HG03025 (cell line): ENCODE results near the gene TECTA.

Experiments
- ATAC-seq: cut with Tn5 transposase; IDR thresholded peaks from one replicate; pipeline ENCODE4 v1.9.1; 2021; ENCODE audit warnings: mild to moderate bottlenecking, moderate library complexity; ENCODE audit not compliant: unreplicated experiment, low FRiP score

The TECTA gene, protein sequence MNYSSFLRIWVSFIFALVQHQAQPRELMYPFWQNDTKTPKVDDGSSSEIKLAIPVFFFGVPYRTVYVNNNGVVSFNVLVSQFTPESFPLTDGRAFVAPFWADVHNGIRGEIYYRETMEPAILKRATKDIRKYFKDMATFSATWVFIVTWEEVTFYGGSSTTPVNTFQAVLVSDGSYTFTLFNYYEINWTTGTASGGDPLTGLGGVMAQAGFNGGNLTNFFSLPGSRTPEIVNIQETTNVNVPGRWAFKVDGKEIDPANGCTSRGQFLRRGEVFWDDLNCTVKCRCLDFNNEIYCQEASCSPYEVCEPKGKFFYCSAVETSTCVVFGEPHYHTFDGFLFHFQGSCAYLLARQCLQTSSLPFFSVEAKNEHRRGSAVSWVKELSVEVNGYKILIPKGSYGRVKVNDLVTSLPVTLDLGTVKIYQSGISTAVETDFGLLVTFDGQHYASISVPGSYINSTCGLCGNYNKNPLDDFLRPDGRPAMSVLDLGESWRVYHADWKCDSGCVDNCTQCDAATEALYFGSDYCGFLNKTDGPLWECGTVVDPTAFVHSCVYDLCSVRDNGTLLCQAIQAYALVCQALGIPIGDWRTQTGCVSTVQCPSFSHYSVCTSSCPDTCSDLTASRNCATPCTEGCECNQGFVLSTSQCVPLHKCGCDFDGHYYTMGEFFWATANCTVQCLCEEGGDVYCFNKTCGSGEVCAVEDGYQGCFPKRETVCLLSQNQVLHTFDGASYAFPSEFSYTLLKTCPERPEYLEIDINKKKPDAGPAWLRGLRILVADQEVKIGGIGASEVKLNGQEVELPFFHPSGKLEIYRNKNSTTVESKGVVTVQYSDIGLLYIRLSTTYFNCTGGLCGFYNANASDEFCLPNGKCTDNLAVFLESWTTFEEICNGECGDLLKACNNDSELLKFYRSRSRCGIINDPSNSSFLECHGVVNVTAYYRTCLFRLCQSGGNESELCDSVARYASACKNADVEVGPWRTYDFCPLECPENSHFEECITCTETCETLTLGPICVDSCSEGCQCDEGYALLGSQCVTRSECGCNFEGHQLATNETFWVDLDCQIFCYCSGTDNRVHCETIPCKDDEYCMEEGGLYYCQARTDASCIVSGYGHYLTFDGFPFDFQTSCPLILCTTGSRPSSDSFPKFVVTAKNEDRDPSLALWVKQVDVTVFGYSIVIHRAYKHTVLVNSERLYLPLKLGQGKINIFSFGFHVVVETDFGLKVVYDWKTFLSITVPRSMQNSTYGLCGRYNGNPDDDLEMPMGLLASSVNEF (N-terminal part only)

DNA sequence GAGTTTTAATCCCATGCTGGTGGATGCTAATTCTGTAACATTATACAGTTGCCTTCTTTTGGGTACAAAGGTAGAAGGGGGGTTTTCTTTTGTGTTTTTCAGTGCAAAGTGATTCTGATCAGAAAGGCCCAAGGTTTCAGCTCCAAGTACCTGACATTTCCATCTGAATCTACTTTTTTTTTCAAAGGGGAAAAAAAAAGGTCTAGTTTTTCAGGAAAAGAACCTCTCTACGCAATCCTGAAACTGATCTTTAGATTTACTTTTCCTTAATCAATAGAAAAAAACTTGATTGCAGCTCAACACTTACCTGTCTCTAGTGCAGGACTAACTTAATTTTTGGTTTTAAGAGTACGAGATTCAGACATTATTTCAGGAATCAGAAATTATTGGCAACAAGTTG is at the start of gene TECTA:
TECTA (plus strand) TSS at position 301 of the 400 bp plus-strand sequence. CDS start 1,423 bp downstream, outside the sequence.
- no peak for ATAC-seq

DNA sequence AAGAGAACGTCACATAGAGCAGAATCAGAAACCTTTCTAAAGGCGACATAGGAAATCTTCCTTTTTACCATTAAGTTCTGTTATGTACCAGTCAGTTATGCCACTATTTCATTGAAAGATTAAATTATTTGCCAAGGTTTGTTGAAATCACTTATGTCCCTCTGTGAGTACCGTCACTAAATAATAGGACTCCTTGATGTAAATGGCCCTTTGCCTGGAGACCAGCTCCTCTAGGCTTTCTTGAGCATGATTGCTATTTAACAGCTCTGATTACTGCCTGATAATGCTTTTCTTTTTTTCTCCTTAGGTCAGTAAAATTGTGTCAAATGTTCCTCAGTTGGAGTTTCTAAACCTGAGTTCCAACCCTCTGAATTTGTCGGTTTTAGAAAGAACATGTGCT is 47.8 kb upstream of the TECTA start:
- no peak for ATAC-seq

GRCh38 chr11:121054266-121054665 is 46.8 kb upstream of the TECTA start:
- ATAC-seq, result no peak

DNA sequence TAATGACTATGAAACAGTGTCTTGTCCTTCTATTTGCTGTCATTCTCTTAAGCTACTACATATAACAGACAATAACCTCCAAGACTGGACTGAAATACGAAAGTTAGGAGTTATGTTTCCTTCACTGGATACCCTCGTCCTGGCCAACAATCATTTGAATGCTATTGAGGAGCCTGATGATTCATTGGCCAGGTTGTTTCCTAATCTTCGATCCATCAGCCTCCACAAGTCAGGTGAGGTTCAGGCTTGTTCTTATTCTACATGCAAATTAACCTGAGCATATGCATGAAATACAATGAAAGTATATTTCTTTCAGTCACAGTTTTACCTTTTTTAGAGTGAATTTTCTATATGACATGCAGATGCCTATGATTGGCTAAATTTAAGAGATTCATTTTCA is 46.0 kb upstream of the TECTA start:
- ATAC-seq, result no peak

- ATAC-seq, result no peak
These were observed 43.1 kb upstream of the TECTA start for GRCh38 chr11:121057922-121058321.

GRCh38 chr11:121058941-121059340 is 42.1 kb upstream of the TECTA start:
- ATAC-seq, result no peak

DNA sequence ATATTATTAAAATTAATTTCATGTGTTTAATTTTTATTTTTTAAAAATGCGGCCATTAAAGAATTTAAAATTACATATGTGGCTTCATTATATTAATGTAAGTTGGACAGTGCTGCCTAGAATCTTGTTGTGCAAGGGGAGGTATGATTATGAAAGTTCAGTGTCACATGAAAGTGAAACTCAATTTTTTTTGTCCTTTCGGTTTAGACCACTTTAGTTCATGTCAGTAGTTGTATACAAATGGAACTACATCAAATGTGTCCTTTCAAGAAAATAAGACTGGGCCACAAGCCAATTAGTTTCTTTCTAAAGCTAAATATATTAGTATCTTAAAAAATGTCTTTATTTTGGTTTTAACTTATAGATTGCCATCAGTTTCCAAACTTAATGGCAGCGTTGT is 41.4 kb upstream of the TECTA start:
- ATAC-seq, result peak; percentile 97

- no peak for ATAC-seq
These were observed 37.3 kb upstream of the TECTA start for GRCh38 chr11:121063728-121064127.

GRCh38 chr11:121066623-121067022 is 34.4 kb upstream of the TECTA start:
- ATAC-seq, result no peak

- no peak for ATAC-seq
These were observed 34.0 kb upstream of the TECTA start for GRCh38 chr11:121067026-121067425.

- ATAC-seq, result no peak
These were observed 33.6 kb upstream of the TECTA start for GRCh38 chr11:121067453-121067852.

DNA sequence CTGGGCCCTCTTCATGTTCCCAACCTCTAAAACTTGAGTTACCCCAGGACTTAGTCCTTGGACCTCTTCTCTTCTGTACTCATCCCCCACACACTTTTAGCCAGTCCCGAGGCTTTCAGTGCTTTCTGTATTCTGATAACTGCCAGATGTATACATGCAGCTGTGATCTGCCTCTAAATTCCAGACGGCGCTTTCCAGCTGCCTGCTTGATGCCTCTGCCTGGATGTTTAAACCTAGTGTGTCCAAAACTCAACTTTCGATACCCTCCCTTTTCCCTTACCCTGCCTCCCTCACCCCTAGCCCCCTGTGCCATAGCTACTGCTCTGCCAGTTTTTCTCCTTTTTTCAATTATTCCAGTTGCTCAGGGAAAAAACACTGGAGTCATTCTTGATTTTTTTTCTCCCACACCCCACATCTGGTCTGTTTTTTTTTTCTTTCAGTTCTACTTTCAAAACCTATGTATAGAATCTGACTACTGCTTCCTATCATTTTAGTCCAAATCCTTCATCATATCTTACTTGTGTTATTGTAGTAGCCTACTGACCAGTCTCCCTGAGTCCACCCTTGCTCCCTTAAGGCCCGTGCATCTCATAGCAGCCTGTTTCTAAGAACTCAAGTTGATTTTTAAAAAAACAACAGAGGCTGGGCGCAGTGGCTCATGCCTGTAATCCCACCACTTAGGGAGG is 32.9 kb upstream of the TECTA start:
- no peak for ATAC-seq

- ATAC-seq, result no peak
These were observed 32.3 kb upstream of the TECTA start for GRCh38 chr11:121068787-121069186.

- no peak for ATAC-seq
These were observed 29.8 kb upstream of the TECTA start for GRCh38 chr11:121070951-121071845.

- ATAC-seq, result no peak
These were observed 29.1 kb upstream of the TECTA start for GRCh38 chr11:121071846-121072450.

DNA sequence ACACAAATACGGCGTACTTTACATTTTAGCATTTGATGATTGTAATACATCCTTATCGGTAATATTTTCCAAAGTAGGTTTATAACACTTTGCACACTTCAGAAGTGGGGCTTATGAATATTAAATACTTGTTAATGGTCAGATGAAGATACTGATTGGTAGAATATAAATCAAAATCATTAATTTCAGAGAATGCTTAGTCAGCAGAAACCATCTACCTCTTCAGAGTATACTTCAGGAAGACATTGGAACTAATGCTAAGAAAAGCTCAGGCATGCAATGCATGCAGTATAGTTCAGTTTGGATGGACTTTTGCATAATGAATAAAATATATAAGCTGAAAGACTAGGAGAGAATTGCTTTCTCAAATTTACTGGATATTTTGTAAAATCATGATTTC is 19.7 kb upstream of the TECTA start:
- no peak for ATAC-seq

DNA sequence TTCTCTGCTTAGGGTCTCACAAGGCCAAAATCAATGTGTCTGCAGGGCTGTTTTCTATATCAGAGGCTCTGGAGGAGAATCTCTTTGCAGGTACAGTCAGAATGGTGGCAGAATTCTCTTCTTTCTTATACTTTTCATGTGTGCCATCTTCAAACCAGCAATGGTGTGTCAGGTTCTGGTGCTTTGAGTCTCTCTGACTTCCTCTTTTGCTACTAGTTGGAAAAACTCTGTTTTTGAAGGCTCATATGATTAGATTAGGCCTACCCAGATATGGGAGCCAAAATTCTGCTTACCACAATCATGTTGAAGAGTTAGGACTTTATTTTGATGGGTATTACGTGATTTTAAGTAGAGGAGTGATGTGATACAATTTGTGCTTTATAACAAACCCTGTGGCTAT is 18.8 kb upstream of the TECTA start:
- no peak for ATAC-seq

GRCh38 chr11:121082670-121083069 is 18.4 kb upstream of the TECTA start:
- ATAC-seq, result no peak

DNA sequence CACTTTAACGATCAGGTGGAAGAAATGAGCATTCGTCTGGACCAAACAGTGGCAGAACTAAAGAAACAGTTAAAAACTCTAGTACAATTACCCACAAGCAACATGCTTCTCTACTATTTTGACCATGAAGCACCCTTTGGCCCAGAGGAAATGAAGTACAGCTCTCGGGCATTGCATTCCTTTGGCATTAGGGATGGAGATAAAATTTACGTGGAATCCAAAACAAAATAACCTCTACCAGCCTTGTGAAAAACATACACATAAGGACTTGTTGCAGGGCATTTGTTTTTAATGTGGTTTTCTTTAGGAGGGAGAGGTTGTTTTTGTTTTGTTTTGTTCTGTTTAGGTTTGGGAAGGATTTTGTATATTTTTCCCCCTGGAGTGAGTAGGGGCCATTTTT is 14.2 kb upstream of the TECTA start:
- no peak for ATAC-seq
